SIG-M5 treated with dmso at 0.1 percent for 504 hours (cell line): ENCODE results near the gene OR4N5.

Source experiments
- DNase-seq: peaks from one replicate; lab custom pipeline; 2025; ENCODE audit not compliant: unreplicated experiment; lab: John Stamatoyannopoulos, UW

The OR4N5 gene

GRCh38 chr14:20194101-20194500 is 55.5 kb downstream of the OR4N5 start:
- no peak for DNase-seq
